ENCODE results near the gene KHK.

The KHK gene

GRCh38 chr2:27050281-27050995, 36.1 kb upstream of the KHK start:
- Histone ChIP-seq H3K27ac (ENCODE audit: low read length) (peak overlapping the region; percentile 93), H3K4me1 (ENCODE audit: control insufficient read depth in 1 of 2, insufficient read depth in 2 of 2, low read length in 2 of 2) (peaks cover 0 to 21% of the 10 kb centered on the region in 2 donors), H3K27me3 (ENCODE audit: low read depth, low read length) (no peaks in the 10 kb centered on the region), H3K36me3 (ENCODE audit: control insufficient read depth in 1 of 2, insufficient read depth in 2 of 2, low read length in 2 of 2) (peaks cover 18 to 21% of the 10 kb centered on the region in 2 donors), H3K9me3 (ENCODE audit: control insufficient read depth in 1 of 2, low read length in 2 of 2) (no peaks in the 10 kb centered on the region), H3K4me3 (ENCODE audit: low read depth in 1 of 2, low read length in 2 of 2) (peak overlapping the region; percentile 83 to 97)

GRCh38 chr2:27050996-27051901, 35.3 kb upstream of the KHK start, which contains the start of gene AGBL5:
AGBL5 (plus strand) TSS chr2:27051668; CDS start chr2:27052959, 1,291 bp downstream.
- Histone ChIP-seq H3K4me3 (ENCODE audit: low read depth in 1 of 2, low read length in 2 of 2) (peak within 1 kb of the TSS; percentile 83 to 97), H3K27ac (ENCODE audit: low read length) (peak within 1 kb of the TSS; percentile 93), H3K27me3 (ENCODE audit: low read depth, low read length) (no peaks in the 10 kb centered on the region), H3K9me3 (ENCODE audit: control insufficient read depth in 1 of 2, low read length in 2 of 2) (no peaks in the 10 kb centered on the region), H3K36me3 (ENCODE audit: control insufficient read depth in 1 of 2, insufficient read depth in 2 of 2, low read length in 2 of 2) (peaks cover 26 to 30% of the 10 kb centered on the region in 2 donors), H3K4me1 (ENCODE audit: control insufficient read depth in 1 of 2, insufficient read depth in 2 of 2, low read length in 2 of 2) (peaks cover 0 to 21% of the 10 kb centered on the region in 2 donors)

- Histone ChIP-seq H3K4me3 (ENCODE audit: low read depth in 1 of 2, low read length in 2 of 2) (peak overlapping the region; percentile 79 to 97), H3K36me3 (ENCODE audit: control insufficient read depth in 1 of 2, insufficient read depth in 2 of 2, low read length in 2 of 2) (peaks cover 31 to 38% of the 10 kb centered on the region in 2 donors)
Measured at GRCh38 chr2:27051902-27052645, 34.5 kb upstream of the KHK start.

DNA sequence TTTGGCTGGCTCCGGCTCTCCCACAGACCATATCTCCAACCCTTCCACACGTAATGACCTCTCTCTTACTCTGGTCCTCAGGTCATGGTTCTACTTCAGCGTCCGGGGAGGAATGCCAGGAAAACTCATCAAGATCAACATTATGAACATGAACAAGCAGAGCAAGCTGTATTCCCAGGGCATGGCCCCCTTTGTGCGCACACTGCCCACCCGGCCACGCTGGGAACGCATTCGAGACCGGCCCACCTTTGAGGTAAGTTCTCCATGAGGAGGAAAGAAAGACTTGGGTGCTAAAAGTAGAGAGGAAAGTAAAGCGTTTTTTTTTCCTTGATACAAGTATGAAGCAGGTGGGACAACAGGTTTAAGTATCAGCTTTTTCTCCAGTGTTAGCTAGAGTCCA, 33.3 kb upstream of the KHK start:
- H3K36me3 ChIP-seq (ENCODE audit: control insufficient read depth in 1 of 2, insufficient read depth in 2 of 2, low read length in 2 of 2): peaks cover 32 to 45% of the 10 kb centered on the region in 2 donors
- H3K4me1 ChIP-seq (ENCODE audit: control insufficient read depth in 1 of 2, insufficient read depth in 2 of 2, low read length in 2 of 2): peaks cover 0 to 21% of the 10 kb centered on the region in 2 donors
- no peaks in the 10 kb centered on the region for H3K9me3 ChIP-seq (ENCODE audit: control insufficient read depth in 1 of 2, low read length in 2 of 2)
- H3K4me3 ChIP-seq (ENCODE audit: low read depth in 1 of 2, low read length in 2 of 2): no peak overlapping the region
- no peaks in the 10 kb centered on the region for H3K27me3 ChIP-seq (ENCODE audit: low read depth, low read length)
- no peak overlapping the region for H3K27ac ChIP-seq (ENCODE audit: low read length)

More at GRCh38 chr2:27051902-27052645, 34.5 kb upstream of the KHK start:
- Histone ChIP-seq H3K27me3 (ENCODE audit: low read depth, low read length) (no peaks in the 10 kb centered on the region), H3K27ac (ENCODE audit: low read length) (peak overlapping the region; percentile 6), H3K9me3 (ENCODE audit: control insufficient read depth in 1 of 2, low read length in 2 of 2) (no peaks in the 10 kb centered on the region), H3K4me1 (ENCODE audit: control insufficient read depth in 1 of 2, insufficient read depth in 2 of 2, low read length in 2 of 2) (peaks cover 0 to 21% of the 10 kb centered on the region in 2 donors)

DNA sequence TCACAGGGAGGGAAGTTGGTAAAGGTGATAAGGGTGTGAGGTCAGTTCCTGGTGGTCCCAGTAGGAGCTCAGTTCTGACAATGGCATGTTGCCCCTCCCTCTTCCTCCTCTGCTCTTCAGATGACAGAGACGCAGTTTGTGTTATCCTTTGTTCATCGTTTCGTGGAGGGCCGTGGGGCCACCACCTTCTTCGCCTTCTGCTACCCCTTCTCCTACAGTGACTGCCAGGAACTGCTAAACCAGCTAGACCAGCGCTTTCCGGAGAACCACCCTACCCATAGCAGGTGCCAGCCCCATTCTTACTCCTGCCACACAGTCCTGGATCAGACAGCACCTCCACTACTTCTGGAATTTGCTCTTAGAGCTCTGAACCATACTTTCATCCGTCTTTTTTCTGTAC, 32.8 kb upstream of the KHK start:
- Histone ChIP-seq H3K4me1 (ENCODE audit: control insufficient read depth in 1 of 2, insufficient read depth in 2 of 2, low read length in 2 of 2) (peaks cover 0 to 21% of the 10 kb centered on the region in 2 donors), H3K4me3 (ENCODE audit: low read depth in 1 of 2, low read length in 2 of 2) (no peak overlapping the region), H3K36me3 (ENCODE audit: control insufficient read depth in 1 of 2, insufficient read depth in 2 of 2, low read length in 2 of 2) (peaks cover 32 to 50% of the 10 kb centered on the region in 2 donors), H3K27me3 (ENCODE audit: low read depth, low read length) (no peaks in the 10 kb centered on the region), H3K9me3 (ENCODE audit: control insufficient read depth in 1 of 2, low read length in 2 of 2) (no peaks in the 10 kb centered on the region), H3K27ac (ENCODE audit: low read length) (no peak overlapping the region)

GRCh38 chr2:27054721-27055120, 31.9 kb upstream of the KHK start:
- peaks cover 36 to 57% of the 10 kb centered on the region in 2 donors for H3K36me3 ChIP-seq (ENCODE audit: control insufficient read depth in 1 of 2, insufficient read depth in 2 of 2, low read length in 2 of 2)
- no peaks in the 10 kb centered on the region for H3K9me3 ChIP-seq (ENCODE audit: control insufficient read depth in 1 of 2, low read length in 2 of 2)
- H3K27ac ChIP-seq (ENCODE audit: low read length): no peak overlapping the region
- H3K27me3 ChIP-seq (ENCODE audit: low read depth, low read length): no peaks in the 10 kb centered on the region
- H3K4me1 ChIP-seq (ENCODE audit: control insufficient read depth in 1 of 2, insufficient read depth in 2 of 2, low read length in 2 of 2): peaks cover 0 to 19% of the 10 kb centered on the region in 2 donors
- H3K4me3 ChIP-seq (ENCODE audit: low read depth in 1 of 2, low read length in 2 of 2): no peak overlapping the region

GRCh38 chr2:27057184-27057583, 29.4 kb upstream of the KHK start:
- Histone ChIP-seq H3K27me3 (ENCODE audit: low read depth, low read length) (no peaks in the 10 kb centered on the region), H3K36me3 (ENCODE audit: control insufficient read depth in 1 of 2, insufficient read depth in 2 of 2, low read length in 2 of 2) (peaks cover 36 to 64% of the 10 kb centered on the region in 2 donors), H3K27ac (ENCODE audit: low read length) (no peak overlapping the region), H3K9me3 (ENCODE audit: control insufficient read depth in 1 of 2, low read length in 2 of 2) (no peaks in the 10 kb centered on the region), H3K4me1 (ENCODE audit: control insufficient read depth in 1 of 2, insufficient read depth in 2 of 2, low read length in 2 of 2) (peaks cover 0 to 12% of the 10 kb centered on the region in 2 donors), H3K4me3 (ENCODE audit: low read depth in 1 of 2, low read length in 2 of 2) (no peak overlapping the region)

DNA sequence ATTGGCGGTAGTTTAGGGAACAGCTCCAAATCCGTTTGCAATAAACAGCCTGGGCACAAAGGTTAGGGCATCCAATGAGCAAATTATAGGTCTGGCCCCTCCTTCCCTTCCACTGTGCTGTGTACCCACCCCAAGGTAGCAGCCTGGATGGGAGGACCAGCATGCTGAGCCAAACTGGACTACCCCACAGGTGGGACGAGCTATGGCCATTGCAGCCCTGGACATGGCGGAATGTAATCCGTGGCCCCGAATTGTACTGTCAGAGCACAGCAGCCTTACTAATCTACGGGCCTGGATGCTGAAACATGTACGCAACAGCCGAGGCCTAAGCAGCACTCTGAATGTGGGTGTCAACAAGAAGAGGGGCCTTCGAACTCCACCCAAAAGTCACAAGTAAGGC, 28.4 kb upstream of the KHK start:
- H3K27me3 ChIP-seq (ENCODE audit: low read depth, low read length): no peaks in the 10 kb centered on the region
- no peak overlapping the region for H3K27ac ChIP-seq (ENCODE audit: low read length)
- peaks cover 41 to 64% of the 10 kb centered on the region in 2 donors for H3K36me3 ChIP-seq (ENCODE audit: control insufficient read depth in 1 of 2, insufficient read depth in 2 of 2, low read length in 2 of 2)
- no peaks in the 10 kb centered on the region for H3K9me3 ChIP-seq (ENCODE audit: control insufficient read depth in 1 of 2, low read length in 2 of 2)
- peaks cover 0 to 4% of the 10 kb centered on the region in 2 donors for H3K4me1 ChIP-seq (ENCODE audit: control insufficient read depth in 1 of 2, insufficient read depth in 2 of 2, low read length in 2 of 2)
- no peak overlapping the region for H3K4me3 ChIP-seq (ENCODE audit: low read depth in 1 of 2, low read length in 2 of 2)

GRCh38 chr2:27059141-27059820, 27.3 kb upstream of the KHK start:
- Histone ChIP-seq H3K27me3 (ENCODE audit: low read depth, low read length) (no peaks in the 10 kb centered on the region), H3K36me3 (ENCODE audit: control insufficient read depth in 1 of 2, insufficient read depth in 2 of 2, low read length in 2 of 2) (peaks cover 34 to 54% of the 10 kb centered on the region in 2 donors), H3K9me3 (ENCODE audit: control insufficient read depth in 1 of 2, low read length in 2 of 2) (no peaks in the 10 kb centered on the region), H3K4me1 (ENCODE audit: control insufficient read depth in 1 of 2, insufficient read depth in 2 of 2, low read length in 2 of 2) (peaks cover 3 to 4% of the 10 kb centered on the region in 2 donors), H3K27ac (ENCODE audit: low read length) (no peak overlapping the region), H3K4me3 (ENCODE audit: low read depth in 1 of 2, low read length in 2 of 2) (no peak overlapping the region)

DNA sequence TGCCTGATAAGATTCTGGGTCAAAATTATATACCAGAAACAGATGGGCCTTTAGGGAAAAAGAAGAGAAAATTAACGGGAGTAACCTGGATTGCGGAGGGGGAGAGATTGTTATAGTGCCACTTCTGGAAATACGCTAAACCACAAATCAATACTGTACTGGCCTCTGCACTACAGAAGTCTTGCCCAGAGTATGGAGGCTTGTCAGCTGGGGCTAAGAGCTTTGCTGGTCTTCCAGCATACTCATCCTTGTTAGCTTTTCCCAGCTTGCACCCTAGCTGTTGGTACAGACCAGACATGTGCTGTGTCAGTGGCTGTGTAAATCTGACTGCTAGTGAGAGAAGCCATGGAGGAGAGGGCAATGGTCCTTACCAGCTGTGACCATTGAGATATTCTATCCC, 26.2 kb upstream of the KHK start:
- Histone ChIP-seq H3K27me3 (ENCODE audit: low read depth, low read length) (no peaks in the 10 kb centered on the region), H3K4me1 (ENCODE audit: control insufficient read depth in 1 of 2, insufficient read depth in 2 of 2, low read length in 2 of 2) (peaks cover 3 to 4% of the 10 kb centered on the region in 2 donors), H3K27ac (ENCODE audit: low read length) (no peak overlapping the region), H3K4me3 (ENCODE audit: low read depth in 1 of 2, low read length in 2 of 2) (no peak overlapping the region), H3K9me3 (ENCODE audit: control insufficient read depth in 1 of 2, low read length in 2 of 2) (no peaks in the 10 kb centered on the region), H3K36me3 (ENCODE audit: control insufficient read depth in 1 of 2, insufficient read depth in 2 of 2, low read length in 2 of 2) (peaks cover 25 to 48% of the 10 kb centered on the region in 2 donors)

All from muscle layer of duodenum (tissue), 2 donors.